HG02571 (cell line): ENCODE results near the gene SCAMP4.
"Not testable (repeated sequence)": the region's sequence is repeated elsewhere in the genome, so short reads cannot be mapped to it uniquely, and the experiment has no call there.

Experiments used
- ATAC-seq: cut with Tn5 transposase; IDR thresholded peaks from one replicate; pipeline ENCODE4 v1.9.1; 2021; ENCODE audit warnings: mild to moderate bottlenecking, moderate library complexity; ENCODE audit not compliant: unreplicated experiment

SCAMP4 gene

DNA sequence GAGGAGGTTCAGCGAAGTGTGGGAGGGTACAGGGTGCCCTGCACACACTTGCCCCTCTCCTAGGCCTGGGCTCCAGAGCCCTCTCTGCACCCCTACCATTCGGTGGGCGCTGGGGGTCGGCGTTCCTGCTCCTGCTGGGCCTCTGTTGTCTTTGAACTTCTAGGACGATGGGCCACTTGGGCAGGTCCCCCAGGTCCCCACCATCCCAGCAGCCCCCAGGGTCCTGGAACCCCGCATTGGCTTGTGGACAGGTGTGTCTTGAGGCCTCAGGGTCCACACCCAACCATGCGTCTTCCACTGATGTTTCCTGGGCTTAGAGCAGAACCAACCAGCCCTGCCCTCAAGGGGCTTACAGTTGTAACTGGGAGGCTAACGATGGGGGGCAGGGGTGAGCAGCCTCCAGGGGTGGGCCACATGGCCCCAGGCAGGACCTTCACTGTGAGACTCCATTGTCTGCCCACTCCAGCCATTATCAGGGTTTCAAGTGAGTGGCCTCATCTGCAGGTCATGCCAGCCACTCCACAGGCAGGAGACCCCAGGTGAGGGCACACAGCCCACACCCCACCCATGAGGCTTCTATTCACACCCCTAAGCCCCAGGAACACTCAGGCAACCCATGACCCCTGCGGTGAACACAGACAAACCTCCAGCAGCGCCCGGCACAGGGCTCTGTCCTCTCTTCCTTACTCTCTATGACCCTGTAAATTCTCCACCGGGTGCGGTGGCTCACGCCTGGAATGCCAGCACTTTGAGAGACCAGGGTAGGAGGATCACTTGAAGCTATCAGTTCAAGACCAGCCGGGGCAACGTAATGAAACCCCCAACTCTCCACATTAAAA is 39.8 kb upstream of the SCAMP4 start:
- no peak for ATAC-seq

- ATAC-seq: no peak
Measured at GRCh38 chr19:1866693-1867348, 38.4 kb upstream of the SCAMP4 start.

GRCh38 chr19:1867349-1867724 is 37.9 kb upstream of the SCAMP4 start:
- no peak for ATAC-seq

- ATAC-seq: no peak
Measured at GRCh38 chr19:1868971-1869370, 36.2 kb upstream of the SCAMP4 start.

GRCh38 chr19:1871140-1871597 is 34.0 kb upstream of the SCAMP4 start:
- ATAC-seq: no peak

GRCh38 chr19:1871630-1872029 is 33.6 kb upstream of the SCAMP4 start:
- ATAC-seq: no peak

GRCh38 chr19:1872807-1873523 is 32.2 kb upstream of the SCAMP4 start:
- ATAC-seq: no peak

DNA sequence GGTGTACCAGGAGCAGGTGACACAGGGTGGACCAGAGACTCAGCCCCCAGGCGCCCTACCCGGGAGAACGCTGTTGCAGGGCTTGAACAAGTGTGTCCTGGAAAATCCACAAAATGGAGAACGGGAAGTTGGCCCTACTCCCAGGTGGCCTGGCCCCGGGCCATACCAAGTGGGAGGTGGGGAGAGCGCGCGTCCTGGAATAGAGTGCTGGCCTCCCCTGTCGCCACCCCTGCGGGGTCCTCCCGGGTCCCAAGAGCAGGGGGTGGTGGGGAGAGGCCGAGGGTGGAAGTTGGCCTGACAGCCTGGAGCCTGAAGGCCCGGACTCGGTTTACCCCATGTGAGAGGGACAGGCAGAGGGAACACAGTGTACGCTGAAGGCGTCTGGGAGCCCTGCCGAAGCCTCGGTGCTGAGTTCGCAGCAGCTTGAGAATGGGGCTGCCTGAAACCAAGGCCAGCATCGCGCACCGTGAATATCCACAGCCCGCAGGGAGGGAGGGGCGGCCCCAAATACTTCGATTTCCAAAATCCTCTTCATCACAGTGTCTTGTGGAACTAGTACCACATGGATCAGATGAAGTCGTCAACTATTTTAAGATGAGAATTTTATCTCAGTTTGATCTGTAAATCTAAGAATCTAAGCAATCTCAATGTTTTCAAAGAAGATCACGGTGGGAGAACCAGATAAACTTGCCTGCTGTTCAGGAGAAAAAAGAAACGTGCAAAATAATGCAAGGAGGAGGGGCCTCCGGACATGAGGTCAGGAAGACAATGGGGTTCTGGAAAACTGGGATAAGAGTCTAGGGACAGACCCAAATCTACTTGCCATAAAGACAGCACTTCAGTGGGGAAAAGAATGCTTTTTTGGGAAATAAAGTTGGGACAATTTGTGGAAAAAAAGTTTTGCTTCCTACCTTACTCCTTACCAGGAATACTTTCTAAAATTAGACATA is 31.4 kb upstream of the SCAMP4 start:
- ATAC-seq: no peak

DNA sequence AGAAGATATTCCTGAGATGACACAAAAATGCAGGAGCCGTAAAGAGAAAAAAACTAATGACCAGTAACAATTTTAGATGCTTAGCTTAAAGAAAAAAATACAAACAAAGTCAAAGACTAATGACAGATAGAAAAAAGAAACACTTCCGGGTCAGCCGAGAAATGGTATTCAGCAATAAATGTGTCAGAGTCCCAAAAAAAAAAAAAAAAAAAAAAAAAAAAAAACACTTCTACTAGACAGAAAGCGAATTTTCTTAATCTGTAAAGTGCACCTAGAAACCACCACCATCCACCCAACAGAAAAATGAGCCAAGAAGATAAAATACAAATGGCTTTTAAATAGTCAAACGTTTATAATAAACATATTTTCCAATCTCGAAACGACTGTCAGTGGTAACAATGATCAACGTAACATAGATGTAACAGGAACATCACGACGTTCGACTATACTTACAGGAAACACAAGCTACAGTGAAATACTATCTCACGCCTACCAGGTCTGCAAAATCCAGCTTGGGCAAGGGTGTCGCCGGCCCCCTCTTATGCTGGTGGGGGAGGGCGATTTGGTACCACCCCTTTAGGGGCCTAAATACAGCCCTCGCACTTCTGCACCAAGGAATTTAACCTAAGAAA is 30.5 kb upstream of the SCAMP4 start:
- ATAC-seq: no peak

DNA sequence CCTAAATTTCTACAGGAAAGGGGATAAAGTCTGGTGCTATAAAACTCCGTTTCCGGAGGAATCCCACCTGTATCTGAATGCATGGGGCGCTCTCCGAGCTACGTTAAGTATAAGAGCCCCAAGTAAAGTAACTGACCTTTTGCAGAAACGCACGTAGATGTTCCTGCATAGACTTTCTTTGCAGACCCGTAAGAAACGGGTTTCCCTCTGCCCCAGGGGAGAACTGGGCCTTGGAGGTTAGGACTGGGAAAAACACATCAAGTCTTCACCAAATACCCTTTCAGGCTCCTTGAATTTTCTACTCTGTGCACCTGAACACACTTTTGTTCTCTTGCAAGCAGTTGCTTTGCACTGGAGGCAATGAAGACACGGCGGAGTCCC is 29.9 kb upstream of the SCAMP4 start:
- ATAC-seq: not testable (repeated sequence)

DNA sequence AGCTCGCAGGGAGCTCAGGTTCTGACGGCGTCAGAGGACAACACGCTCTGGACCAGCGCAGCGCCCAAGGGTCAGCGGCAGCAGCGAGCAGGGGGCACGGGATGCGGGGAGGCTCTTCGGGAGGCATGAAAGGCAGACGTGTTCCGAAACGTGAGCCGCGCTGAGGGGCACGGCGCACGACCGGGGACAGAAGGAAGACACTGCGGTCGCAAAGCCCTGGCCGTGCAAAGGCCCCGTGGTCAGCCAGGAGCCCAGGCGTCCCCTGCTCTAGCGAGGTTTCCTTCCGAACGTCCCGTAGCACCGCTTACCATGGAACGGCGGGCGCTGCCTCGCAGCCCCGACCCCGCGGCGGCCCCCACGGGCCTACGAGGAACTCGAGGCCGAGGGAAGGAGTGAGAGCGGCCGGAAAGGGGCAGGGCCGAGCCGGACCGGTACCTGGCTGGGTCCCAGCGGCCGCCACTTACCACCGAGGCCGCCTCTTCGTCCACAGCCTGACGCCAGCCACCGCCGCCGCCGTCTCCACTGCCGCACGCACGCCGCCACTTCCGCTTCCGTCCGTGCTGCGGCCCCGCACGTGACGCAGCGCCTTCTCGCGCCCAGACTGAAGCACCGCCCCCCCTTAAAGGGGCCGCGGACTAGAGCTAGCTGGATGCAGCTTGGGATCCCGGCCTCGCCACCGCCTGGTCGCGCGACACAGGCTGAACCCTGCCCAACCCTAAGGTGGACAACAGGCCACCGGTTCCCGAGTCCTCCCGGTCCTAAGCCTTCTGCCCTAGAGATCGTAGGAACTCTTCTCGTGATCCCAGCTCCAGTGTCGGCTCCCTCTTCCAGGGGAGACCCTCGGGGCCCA is 29.3 kb upstream of the SCAMP4 start:
- peak; percentile 65 for ATAC-seq

DNA sequence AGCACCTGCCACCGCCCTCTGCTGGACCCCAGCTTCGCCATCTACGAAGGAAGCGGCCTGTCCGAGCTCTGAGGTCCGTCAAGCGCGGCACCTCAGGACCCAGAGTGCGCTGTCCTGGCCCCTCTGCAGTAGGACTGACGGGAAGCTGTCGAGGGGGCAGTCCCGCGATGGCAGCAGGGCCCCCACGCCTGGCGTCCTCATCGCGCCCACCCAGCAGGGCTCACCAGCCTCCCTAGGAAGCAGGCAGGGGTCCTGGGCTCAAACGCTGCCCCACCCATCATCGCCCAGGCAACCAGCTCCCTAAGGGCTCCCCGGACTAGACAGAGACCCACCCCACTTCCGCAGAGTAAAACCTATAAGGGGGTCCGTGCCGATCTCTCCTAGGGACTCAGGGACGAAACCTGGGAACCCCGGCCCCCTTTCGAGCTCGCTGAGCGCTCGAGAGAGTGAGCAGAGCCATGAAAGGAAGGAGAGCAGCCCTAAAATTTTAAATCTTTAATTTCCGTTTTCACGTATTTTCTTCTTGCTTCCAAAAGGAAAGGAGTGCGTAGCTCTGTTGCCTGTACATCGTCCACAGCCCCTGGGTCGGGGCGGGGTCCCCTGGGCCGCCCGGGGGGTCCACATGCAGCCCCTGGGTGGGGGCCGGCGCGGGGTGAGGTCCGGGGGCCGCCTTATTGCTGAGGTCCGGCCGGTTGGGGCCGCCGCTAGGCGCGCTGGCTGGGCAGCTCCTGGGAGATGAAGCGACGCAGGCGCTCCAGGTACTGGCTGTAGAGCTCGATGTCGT is 28.5 kb upstream of the SCAMP4 start:
- not testable (repeated sequence) for ATAC-seq

- not testable (repeated sequence) for ATAC-seq
Measured at GRCh38 chr19:1877280-1877660, 27.9 kb upstream of the SCAMP4 start.

DNA sequence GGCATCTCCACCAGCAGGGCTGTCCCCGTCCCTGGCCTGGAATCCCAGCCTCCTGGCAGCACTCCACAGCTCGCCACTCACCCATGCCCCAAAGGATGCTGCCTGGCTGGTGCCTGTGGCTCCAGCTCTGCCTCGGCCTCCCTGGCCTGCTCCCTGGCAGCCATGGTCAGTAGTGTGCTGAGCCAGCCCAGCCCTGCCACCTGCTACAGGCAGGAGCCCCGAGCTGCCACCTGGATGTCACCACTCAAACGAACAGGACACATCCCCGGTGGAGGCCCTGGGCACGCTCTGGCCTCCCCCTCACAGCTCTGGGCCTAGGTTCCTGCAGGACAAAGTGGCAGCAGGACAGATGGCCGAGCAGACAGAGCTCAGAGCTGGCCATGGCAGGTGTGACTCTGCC is 26.6 kb upstream of the SCAMP4 start:
- ATAC-seq: not testable (repeated sequence)

GRCh38 chr19:1879982-1880381 is 25.2 kb upstream of the SCAMP4 start:
- ATAC-seq: not testable (repeated sequence)

- ATAC-seq: no peak
Measured at GRCh38 chr19:1880611-1881392, 24.4 kb upstream of the SCAMP4 start.

GRCh38 chr19:1881393-1882088 is 23.7 kb upstream of the SCAMP4 start:
- not testable (repeated sequence) for ATAC-seq
